ENCODE results near the gene TLR4.

TLR4 gene

DNA sequence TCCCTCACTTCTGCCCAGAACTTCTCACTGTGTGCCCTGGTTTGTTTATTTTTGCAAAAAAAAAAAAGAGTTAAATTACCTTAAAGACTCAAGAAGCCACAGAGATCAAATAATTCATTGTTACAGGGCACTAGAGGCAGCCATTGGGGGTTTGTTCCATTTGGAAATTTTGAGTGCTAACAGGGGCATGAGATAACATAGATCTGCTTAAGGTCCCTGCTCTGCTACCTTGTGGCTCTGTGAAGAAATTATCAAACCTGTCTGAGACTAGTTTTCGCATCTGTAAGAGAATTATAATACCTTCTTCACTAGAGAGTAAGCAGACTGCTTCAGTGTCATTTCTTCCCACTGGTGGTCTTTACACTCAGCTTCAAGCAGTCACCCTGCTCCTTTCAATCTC is 394 bp downstream of the TLR4 start:
- H3K4me3 ChIP-seq: no peak overlapping the region
- no peak overlapping the region for H3K27ac ChIP-seq

DNA sequence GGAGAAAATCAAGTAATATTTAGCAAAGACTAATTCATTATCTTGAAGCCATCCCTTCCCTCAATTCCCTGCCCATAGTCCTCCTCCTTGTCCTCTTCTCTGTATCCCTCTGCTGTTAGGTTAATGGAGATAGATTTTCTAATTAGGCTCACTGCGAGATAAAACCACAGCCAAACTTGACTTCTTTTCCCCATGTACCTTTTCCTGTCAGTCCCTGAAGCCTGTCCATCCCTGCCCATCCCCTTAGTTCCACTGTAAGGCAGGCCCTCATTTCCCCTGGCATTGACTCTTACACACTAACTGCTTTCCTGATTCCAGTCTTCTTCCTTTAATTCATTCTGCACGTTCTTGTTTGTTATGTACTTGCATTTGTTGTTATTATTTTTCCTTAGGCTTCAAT is 1.2 kb downstream of the TLR4 start:
- Histone ChIP-seq H3K9me3 (ENCODE audit: low read depth, low read length) (no peaks in the 10 kb centered on the region), H3K36me3 (ENCODE audit: insufficient read depth, low read length) (no peaks in the 10 kb centered on the region), H3K9ac (ENCODE audit: insufficient read length) (no peak overlapping the region), H3K27ac (no peak overlapping the region), H3K4me3 (no peak overlapping the region)
- DNase-seq (ENCODE audit: low read depth, low spot score): no peak
- TF ChIP-seq POLR2AphosphoS5 (IDR thresholded peaks at IDR 0.05; ENCODE audit: borderline replicate concordance, low read depth, low read length) (no peak), EZH2 (IDR thresholded peaks at IDR 0.05) (no peak), FOXP2 (optimal IDR thresholded peaks at IDR 0.05; ENCODE audit: control extremely low read depth, extremely low read length, insufficient read depth) (no peak)

More for the DNA sequence above, 394 bp downstream of the TLR4 start:
- TF ChIP-seq EZH2 (IDR thresholded peaks at IDR 0.05) (no peak), POLR2AphosphoS5 (IDR thresholded peaks at IDR 0.05; ENCODE audit: borderline replicate concordance, low read depth, low read length) (no peak), FOXP2 (optimal IDR thresholded peaks at IDR 0.05; ENCODE audit: control extremely low read depth, extremely low read length, insufficient read depth) (no peak)
- Histone ChIP-seq H3K36me3 (ENCODE audit: insufficient read depth, low read length) (no peaks in the 10 kb centered on the region), H3K9ac (ENCODE audit: insufficient read length) (no peak overlapping the region), H3K9me3 (ENCODE audit: low read depth, low read length) (no peaks in the 10 kb centered on the region)
- DNase-seq (ENCODE audit: low read depth, low spot score): no peak

DNA sequence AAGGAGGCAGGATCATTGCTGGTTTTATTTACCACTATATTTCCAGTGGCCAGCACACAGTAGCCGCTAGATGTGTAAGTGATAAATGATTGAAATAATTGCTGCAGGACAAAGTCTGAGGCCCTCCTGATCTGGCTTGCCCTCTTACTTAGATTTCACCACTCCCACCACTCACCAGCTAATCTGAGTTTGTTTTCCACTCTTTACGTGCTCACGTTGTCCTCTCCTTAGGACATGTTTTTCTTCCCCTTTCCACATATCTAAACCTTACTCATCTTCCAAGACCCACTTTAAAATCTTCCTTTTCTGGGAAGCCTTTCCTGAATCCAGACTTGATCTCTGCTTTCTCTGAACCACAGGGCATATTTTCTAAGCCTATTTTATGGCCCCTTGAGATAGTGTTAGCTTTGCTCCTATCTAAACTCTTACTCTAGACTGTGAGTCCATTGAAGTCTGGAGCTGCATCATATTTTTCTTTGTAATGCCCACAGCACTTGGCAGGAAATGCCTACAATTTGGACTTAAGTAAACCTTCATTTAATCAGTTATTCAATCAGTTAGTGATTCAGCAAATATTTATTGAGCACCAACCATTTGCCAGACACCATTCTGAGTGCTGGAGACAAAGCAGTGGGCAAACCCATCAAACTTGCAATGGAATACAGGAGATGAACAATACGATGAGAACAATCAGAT is 2.4 kb downstream of the TLR4 start:
- DNase-seq (ENCODE audit: low read depth, low spot score): no peak
- Histone ChIP-seq H3K27ac (no peak overlapping the region), H3K9ac (ENCODE audit: insufficient read length) (no peak overlapping the region), H3K4me3 (no peak overlapping the region), H3K36me3 (ENCODE audit: insufficient read depth, low read length) (no peaks in the 10 kb centered on the region), H3K9me3 (ENCODE audit: low read depth, low read length) (no peaks in the 10 kb centered on the region)
- TF ChIP-seq POLR2AphosphoS5 (IDR thresholded peaks at IDR 0.05; ENCODE audit: borderline replicate concordance, low read depth, low read length) (no peak), FOXP2 (optimal IDR thresholded peaks at IDR 0.05; ENCODE audit: control extremely low read depth, extremely low read length, insufficient read depth) (no peak), EZH2 (IDR thresholded peaks at IDR 0.05) (no peak)

DNA sequence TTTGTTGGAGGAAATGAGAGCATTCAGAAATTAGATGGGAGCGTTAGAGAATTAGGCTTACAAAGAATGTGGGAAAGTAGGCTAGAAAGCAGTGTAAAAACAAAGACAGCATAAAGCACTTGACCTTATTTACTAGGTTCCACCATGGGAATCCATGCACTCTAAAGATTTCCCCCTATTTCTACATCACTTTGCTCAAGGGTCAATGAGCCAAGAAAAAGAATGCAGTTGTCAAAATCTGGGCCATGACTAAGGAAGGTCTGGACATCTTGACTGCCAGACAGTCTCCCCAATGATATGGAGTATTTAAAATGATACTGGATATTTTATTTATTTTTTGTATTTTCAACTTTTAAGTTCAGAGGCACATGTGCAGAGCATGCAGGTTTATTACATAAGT is 3.4 kb downstream of the TLR4 start:
- no peak overlapping the region for H3K4me3 ChIP-seq
- H3K9me3 ChIP-seq (ENCODE audit: low read depth, low read length): no peaks in the 10 kb centered on the region
- H3K9ac ChIP-seq (ENCODE audit: insufficient read length): no peak overlapping the region
- no peak overlapping the region for H3K27ac ChIP-seq
- no peak for DNase-seq (ENCODE audit: low read depth, low spot score)
- H3K36me3 ChIP-seq (ENCODE audit: insufficient read depth, low read length): no peaks in the 10 kb centered on the region
- TF ChIP-seq POLR2AphosphoS5 (IDR thresholded peaks at IDR 0.05; ENCODE audit: borderline replicate concordance, low read depth, low read length) (no peak), FOXP2 (optimal IDR thresholded peaks at IDR 0.05; ENCODE audit: control extremely low read depth, extremely low read length, insufficient read depth) (no peak), EZH2 (IDR thresholded peaks at IDR 0.05) (no peak)

DNA sequence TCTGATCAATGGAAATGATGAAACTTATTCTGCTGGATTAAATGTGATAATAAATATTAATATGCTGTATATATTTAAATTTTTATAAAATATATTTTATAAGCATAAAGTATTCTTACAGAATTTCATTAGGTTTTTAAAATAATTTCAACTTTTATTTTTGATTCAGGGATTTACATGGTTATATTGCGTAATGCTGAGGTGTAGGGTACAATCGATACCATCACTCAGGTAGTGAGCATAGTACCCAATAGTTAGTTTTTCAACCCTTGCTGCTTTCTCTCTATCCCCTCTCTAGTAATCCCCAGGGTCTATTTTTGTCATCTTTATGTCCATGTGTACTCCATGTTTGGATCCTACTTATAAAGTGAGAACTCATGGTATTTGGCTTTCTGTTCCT is 5.7 kb downstream of the TLR4 start:
- Histone ChIP-seq H3K9ac (ENCODE audit: insufficient read length) (no peak overlapping the region), H3K4me3 (no peak overlapping the region), H3K9me3 (ENCODE audit: low read depth, low read length) (no peaks in the 10 kb centered on the region), H3K36me3 (ENCODE audit: insufficient read depth, low read length) (no peaks in the 10 kb centered on the region), H3K27ac (no peak overlapping the region)
- no peak for TF ChIP-seq FOXP2 (optimal IDR thresholded peaks at IDR 0.05; ENCODE audit: control extremely low read depth, extremely low read length, insufficient read depth)
- TF ChIP-seq EZH2 (IDR thresholded peaks at IDR 0.05): no peak
- no peak for TF ChIP-seq POLR2AphosphoS5 (IDR thresholded peaks at IDR 0.05; ENCODE audit: borderline replicate concordance, low read depth, low read length)
- no peak for DNase-seq (ENCODE audit: low read depth, low spot score)

DNA sequence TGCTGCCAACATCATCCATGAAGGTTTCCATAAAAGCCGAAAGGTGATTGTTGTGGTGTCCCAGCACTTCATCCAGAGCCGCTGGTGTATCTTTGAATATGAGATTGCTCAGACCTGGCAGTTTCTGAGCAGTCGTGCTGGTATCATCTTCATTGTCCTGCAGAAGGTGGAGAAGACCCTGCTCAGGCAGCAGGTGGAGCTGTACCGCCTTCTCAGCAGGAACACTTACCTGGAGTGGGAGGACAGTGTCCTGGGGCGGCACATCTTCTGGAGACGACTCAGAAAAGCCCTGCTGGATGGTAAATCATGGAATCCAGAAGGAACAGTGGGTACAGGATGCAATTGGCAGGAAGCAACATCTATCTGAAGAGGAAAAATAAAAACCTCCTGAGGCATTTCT is 10.1 kb downstream of the TLR4 start:
- no peaks in the 10 kb centered on the region for H3K36me3 ChIP-seq (ENCODE audit: insufficient read depth, low read length)
- DNase-seq (ENCODE audit: low read depth, low spot score): no peak
- H3K4me3 ChIP-seq: no peak overlapping the region
- H3K27ac ChIP-seq: no peak overlapping the region
- no peak overlapping the region for H3K9ac ChIP-seq (ENCODE audit: insufficient read length)
- no peaks in the 10 kb centered on the region for H3K9me3 ChIP-seq (ENCODE audit: low read depth, low read length)
- no peak for TF ChIP-seq EZH2 (IDR thresholded peaks at IDR 0.05)
- no peak for TF ChIP-seq POLR2AphosphoS5 (IDR thresholded peaks at IDR 0.05; ENCODE audit: borderline replicate concordance, low read depth, low read length)
- TF ChIP-seq FOXP2 (optimal IDR thresholded peaks at IDR 0.05; ENCODE audit: control extremely low read depth, extremely low read length, insufficient read depth): no peak

DNA sequence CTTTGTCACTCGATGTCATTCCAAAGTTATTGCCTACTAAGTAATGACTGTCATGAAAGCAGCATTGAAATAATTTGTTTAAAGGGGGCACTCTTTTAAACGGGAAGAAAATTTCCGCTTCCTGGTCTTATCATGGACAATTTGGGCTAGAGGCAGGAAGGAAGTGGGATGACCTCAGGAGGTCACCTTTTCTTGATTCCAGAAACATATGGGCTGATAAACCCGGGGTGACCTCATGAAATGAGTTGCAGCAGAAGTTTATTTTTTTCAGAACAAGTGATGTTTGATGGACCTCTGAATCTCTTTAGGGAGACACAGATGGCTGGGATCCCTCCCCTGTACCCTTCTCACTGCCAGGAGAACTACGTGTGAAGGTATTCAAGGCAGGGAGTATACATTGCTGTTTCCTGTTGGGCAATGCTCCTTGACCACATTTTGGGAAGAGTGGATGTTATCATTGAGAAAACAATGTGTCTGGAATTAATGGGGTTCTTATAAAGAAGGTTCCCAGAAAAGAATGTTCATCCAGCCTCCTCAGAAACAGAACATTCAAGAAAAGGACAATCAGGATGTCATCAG is 11.3 kb downstream of the TLR4 start:
- DNase-seq (ENCODE audit: low read depth, low spot score): no peak
- H3K9me3 ChIP-seq (ENCODE audit: low read depth, low read length): no peaks in the 10 kb centered on the region

DNA sequence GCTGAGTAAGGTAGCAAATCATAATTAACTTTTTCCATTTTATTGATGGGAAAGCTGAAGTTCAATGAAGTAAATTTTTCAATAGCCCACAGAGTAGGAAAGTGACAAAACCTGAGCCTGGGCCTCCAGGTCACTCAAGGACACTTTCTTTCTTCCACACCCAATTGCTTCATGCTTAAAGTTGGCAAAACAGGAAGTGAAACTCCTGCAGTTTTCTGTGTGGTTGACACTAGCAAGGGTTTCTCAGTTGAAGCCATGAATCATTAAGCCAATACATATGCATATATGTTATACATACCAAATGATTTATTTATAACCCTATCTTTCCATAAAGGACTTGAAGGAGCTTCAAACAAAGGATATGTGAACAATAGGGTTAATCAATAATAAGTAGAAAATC is 13.9 kb downstream of the TLR4 start:
- H3K9ac ChIP-seq (ENCODE audit: insufficient read length): no peak overlapping the region

More for the DNA sequence above, 11.3 kb downstream of the TLR4 start:
- Histone ChIP-seq H3K4me3 (no peak overlapping the region), H3K9ac (ENCODE audit: insufficient read length) (no peak overlapping the region), H3K36me3 (ENCODE audit: insufficient read depth, low read length) (no peaks in the 10 kb centered on the region), H3K27ac (no peak overlapping the region)
- no peak for TF ChIP-seq POLR2AphosphoS5 (IDR thresholded peaks at IDR 0.05; ENCODE audit: borderline replicate concordance, low read depth, low read length)

DNA sequence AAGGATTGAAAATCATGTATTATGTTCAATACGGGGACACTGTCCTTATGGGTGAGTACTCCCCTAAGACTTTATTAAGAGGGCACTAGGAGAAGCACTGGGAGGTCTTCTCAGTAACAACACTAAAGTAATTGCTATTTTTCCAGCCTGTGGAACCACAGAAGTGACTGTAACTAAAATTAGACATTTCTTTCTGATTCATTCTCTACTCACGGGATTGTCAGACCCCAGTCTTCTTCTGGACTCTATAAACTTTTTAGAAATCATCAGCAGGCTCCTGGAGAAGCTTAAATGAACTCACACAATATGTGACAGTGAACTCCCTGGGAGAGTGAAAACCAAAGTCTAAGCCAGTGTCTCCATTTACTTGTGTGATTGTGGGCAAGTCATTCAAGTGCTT is 14.5 kb downstream of the TLR4 start:
- no peak overlapping the region for H3K4me3 ChIP-seq
- H3K9me3 ChIP-seq (ENCODE audit: low read depth, low read length): no peaks in the 10 kb centered on the region
- H3K36me3 ChIP-seq (ENCODE audit: insufficient read depth, low read length): no peaks in the 10 kb centered on the region
- no peak for DNase-seq (ENCODE audit: low read depth, low spot score)
- TF ChIP-seq POLR2AphosphoS5 (IDR thresholded peaks at IDR 0.05; ENCODE audit: borderline replicate concordance, low read depth, low read length): no peak
- no peak for TF ChIP-seq FOXP2 (optimal IDR thresholded peaks at IDR 0.05; ENCODE audit: control extremely low read depth, extremely low read length, insufficient read depth)
- TF ChIP-seq EZH2 (IDR thresholded peaks at IDR 0.05): no peak
- H3K27ac ChIP-seq: no peak overlapping the region
- H3K9ac ChIP-seq (ENCODE audit: insufficient read length): no peak overlapping the region

More for the DNA sequence above, 13.9 kb downstream of the TLR4 start:
- DNase-seq (ENCODE audit: low read depth, low spot score): no peak
- Histone ChIP-seq H3K4me3 (no peak overlapping the region), H3K27ac (no peak overlapping the region), H3K36me3 (ENCODE audit: insufficient read depth, low read length) (no peaks in the 10 kb centered on the region), H3K9me3 (ENCODE audit: low read depth, low read length) (no peaks in the 10 kb centered on the region)
- TF ChIP-seq FOXP2 (optimal IDR thresholded peaks at IDR 0.05; ENCODE audit: control extremely low read depth, extremely low read length, insufficient read depth) (no peak), POLR2AphosphoS5 (IDR thresholded peaks at IDR 0.05; ENCODE audit: borderline replicate concordance, low read depth, low read length) (no peak), EZH2 (IDR thresholded peaks at IDR 0.05) (no peak)

All from SK-N-MC (cell line).